Right atrium auricular region (tissue), 2 donors: ENCODE measurements around the gene SCIMP. TPM values are rescaled to one million over a fixed set of nuclear protein-coding genes. Genes with fewer than 3 reads are reported as not detected.

ENCODE experiments used
- DNase-seq: peaks from one replicate; pipeline ENCODE4 v3.0.0-alpha.2; 2019; ENCODE audit warnings: low spot score
- H3K27ac ChIP-seq, 2 donors: fragments of 200-600 bp; sonication (generic); 1 replicate in 1 of 2; 2 replicates in 1 of 2; pipeline ENCODE4 v1.5.1; 2016 to 2019
- H3K27me3 ChIP-seq, 2 donors: fragments of 200-600 bp; sonication (generic); one replicate each; pipeline versions ENCODE4 v1.5.1 to v1.6.0; 2017 to 2019
- H3K36me3 ChIP-seq: fragments of 200-600 bp; sonication (generic); one replicate; pipeline ENCODE4 v1.5.1; 2016
- H3K4me1 ChIP-seq, 2 donors: fragments of 200-600 bp; sonication (generic); one replicate each; pipeline versions ENCODE4 v1.5.1 to v1.6.0; 2017 to 2019
- H3K4me3 ChIP-seq, 2 donors: fragments of 200-600 bp; sonication (generic); 1 replicate in 1 of 2; 2 replicates in 1 of 2; pipeline ENCODE4 v1.5.1; 2017 to 2019; ENCODE audit warnings: mild to moderate bottlenecking in 1 of 2, moderate library complexity in 1 of 2
- H3K9me3 ChIP-seq, 2 donors: fragments of 200-600 bp; sonication (generic); one replicate each; pipeline ENCODE4 v1.5.1; 2019
- total RNA-seq, 2 donors: library from RNA; depleted of rRNA; stranded (reverse); fragments of >200 nt; gene quantifications; one replicate each; pipeline ENCODE4 v1.1.0, GENCODE V29; 2016
- TF ChIP-seq, protein P1 (sequence below), 2 donors: fragments of 200-600 bp; sonication (generic); IDR thresholded peaks; one replicate each; pipeline ENCODE4 v1.5.1; 2019; ENCODE audit warnings: antibody characterized with exemption in 2 of 2

Gene SCIMP
- total RNA-seq, 2 donors from 2014 or later, result 1.1 to 2.8 TPM

DNA sequence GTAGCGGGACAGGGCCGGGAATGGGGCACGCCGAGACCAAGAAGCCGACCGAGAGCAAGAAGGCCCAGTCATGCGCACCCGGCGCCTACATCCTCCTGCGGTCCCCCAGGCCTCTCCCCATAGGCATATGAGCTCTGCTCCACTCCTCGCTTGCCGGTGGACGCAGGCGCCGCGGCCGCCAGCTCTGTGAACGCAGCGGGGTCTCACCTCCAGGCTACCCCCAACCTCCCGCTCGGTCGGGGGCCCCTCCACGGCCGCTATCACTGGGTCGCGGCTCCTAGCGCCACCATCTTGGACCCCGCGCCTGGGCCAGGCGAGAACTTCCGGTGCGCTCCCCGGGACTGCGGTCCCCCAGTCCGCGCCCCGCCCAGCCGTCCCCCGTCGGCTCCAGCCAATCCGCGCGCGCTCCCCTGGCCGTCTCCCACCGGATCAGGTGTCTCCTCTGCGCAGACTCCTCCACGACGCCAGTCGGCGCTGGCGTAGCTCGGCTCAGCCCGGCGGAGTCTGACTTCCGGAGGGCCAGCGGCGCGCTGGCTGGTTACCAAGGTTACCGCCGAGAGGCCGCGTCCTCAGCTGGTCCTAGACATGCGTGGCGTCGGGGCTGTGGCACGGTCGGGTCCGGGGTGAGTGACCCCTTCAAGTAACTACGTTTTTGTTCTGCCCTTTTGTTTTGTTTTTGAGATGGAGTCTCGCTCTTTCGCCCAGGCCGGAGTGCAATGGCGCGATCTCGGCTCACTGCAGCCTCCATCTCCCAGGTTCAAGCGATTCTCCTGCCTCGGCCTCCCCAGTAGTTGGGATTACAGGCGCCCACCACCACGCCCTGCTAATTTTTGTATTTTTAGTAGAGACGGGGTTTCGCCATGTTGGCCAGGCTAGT is 42.9 kb downstream of the SCIMP start, which contains the start of gene ZNF594:
Gene ZNF594, minus strand, starts transcription at position 328 of the 877 bp plus-strand sequence. CDS start 7,612 bp downstream, outside the sequence.
- H3K27ac ChIP-seq, result peak within 1 kb of the TSS; percentile 82 to 88
- H3K9me3 ChIP-seq, result peaks cover 0 to 16% of the 10 kb centered on the region in 2 donors
- no peaks in the 10 kb centered on the region for H3K27me3 ChIP-seq
- H3K36me3 ChIP-seq, result no peaks in the 10 kb centered on the region
- peaks cover 0 to 21% of the 10 kb centered on the region in 2 donors for H3K4me1 ChIP-seq
- TF ChIP-seq, protein P1, sequence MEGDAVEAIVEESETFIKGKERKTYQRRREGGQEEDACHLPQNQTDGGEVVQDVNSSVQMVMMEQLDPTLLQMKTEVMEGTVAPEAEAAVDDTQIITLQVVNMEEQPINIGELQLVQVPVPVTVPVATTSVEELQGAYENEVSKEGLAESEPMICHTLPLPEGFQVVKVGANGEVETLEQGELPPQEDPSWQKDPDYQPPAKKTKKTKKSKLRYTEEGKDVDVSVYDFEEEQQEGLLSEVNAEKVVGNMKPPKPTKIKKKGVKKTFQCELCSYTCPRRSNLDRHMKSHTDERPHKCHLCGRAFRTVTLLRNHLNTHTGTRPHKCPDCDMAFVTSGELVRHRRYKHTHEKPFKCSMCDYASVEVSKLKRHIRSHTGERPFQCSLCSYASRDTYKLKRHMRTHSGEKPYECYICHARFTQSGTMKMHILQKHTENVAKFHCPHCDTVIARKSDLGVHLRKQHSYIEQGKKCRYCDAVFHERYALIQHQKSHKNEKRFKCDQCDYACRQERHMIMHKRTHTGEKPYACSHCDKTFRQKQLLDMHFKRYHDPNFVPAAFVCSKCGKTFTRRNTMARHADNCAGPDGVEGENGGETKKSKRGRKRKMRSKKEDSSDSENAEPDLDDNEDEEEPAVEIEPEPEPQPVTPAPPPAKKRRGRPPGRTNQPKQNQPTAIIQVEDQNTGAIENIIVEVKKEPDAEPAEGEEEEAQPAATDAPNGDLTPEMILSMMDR (IDR thresholded peaks at IDR 0.05), result peak; percentile 47 to 76
- peak; percentile 95 for DNase-seq
- H3K4me3 ChIP-seq, result peak within 1 kb of the TSS; percentile 94 to 95

DNA sequence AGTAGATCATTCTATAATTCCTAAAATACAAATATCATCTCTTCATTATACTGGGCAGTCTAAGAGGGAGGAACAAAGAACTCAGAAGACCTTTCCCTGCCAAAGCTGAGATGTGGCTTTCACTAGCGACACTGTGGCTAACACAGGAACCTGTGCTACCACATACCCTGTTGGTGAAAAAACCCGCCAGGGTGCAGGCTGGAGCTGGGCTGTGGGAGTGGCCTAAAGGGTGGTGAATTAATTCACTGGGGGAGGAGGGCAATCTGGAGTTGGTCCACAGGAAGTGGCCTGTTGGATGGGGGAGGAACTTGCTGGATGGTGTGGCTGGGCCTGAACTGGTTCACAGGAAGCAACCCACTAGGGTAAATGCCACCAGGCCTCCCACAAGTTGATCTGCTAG is 50.4 kb downstream of the SCIMP start:
- Histone ChIP-seq H3K36me3 (peaks cover 19% of the 10 kb centered on the region), H3K4me1 (no peaks in the 10 kb centered on the region)

DNA sequence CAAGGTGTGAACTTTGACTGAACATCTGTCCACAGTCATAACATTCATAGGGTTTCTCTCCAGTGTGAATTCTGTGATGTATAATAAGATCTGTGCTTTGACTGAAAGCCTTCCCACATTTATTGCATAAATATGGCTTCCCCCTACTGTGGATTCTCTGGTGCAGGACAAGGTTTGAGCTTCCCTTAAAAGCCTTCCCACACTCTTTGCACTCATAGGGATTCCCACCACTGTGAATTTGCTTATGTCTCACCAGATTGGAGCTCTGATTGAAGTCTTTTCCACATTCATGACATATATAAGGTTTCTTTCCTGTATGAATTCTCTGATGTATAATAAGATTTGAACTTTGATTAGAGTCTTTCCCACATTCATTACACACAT is 51.3 kb downstream of the SCIMP start:
- no peak overlapping the region for H3K27ac ChIP-seq
- H3K27me3 ChIP-seq, result no peaks in the 10 kb centered on the region
- no peak overlapping the region for H3K4me3 ChIP-seq
- no peak for DNase-seq
- H3K9me3 ChIP-seq, result peaks cover 51 to 97% of the 10 kb centered on the region in 2 donors
- H3K4me1 ChIP-seq, result no peaks in the 10 kb centered on the region
- peaks cover 19% of the 10 kb centered on the region for H3K36me3 ChIP-seq
- TF ChIP-seq, protein P1 (IDR thresholded peaks at IDR 0.05), result no peak

More for the DNA sequence above, 50.4 kb downstream of the SCIMP start:
- no peak for DNase-seq
- Histone ChIP-seq H3K27ac (no peak overlapping the region), H3K9me3 (peaks cover 45 to 89% of the 10 kb centered on the region in 2 donors), H3K27me3 (no peaks in the 10 kb centered on the region), H3K4me3 (no peak overlapping the region)
- TF ChIP-seq, protein P1 (IDR thresholded peaks at IDR 0.05), result no peak

DNA sequence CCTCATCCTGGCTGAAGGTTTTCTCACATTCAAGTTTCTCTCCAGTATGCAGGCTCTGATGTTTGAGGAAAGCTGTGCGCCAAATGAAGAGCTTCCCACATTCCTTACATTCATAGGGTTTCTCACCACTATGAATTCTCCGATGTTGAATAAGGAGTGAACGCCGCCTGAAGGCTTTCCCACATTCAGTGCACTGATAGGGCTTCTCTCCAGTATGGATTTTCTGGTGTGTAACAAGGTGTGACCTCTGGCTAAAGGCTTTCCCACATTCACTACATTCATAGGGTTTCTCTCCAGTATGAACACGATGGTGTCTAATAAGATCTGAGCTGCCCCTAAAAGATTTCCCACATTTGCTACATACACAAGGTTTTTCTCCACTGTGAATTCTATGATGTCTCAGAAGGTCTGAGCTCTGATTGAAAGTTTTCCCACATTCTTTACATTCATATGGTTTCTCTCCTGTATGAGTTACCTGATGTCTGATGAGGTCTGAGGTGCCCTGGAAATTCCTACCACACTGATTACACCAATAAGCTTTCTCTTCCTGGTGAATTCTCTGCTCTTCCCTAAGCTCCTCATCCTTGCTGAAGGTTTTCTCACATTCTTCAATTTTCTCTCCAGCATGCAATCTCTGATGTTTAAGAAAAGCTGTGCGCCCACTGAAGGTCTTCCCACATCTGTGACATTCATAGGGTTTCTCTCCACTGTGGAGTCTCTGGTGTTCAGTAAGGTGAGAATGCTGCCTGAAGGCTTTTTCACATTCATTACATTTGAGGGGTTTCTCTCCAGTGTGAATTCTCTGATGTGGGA is 51.9 kb downstream of the SCIMP start:
- TF ChIP-seq, protein P1 (IDR thresholded peaks at IDR 0.05), result no peak
- peaks cover 19% of the 10 kb centered on the region for H3K36me3 ChIP-seq
- no peak for DNase-seq
- H3K4me1 ChIP-seq, result no peaks in the 10 kb centered on the region
- peaks cover 51 to 98% of the 10 kb centered on the region in 2 donors for H3K9me3 ChIP-seq
- no peaks in the 10 kb centered on the region for H3K27me3 ChIP-seq
- no peak overlapping the region for H3K27ac ChIP-seq
- H3K4me3 ChIP-seq, result no peak overlapping the region

DNA sequence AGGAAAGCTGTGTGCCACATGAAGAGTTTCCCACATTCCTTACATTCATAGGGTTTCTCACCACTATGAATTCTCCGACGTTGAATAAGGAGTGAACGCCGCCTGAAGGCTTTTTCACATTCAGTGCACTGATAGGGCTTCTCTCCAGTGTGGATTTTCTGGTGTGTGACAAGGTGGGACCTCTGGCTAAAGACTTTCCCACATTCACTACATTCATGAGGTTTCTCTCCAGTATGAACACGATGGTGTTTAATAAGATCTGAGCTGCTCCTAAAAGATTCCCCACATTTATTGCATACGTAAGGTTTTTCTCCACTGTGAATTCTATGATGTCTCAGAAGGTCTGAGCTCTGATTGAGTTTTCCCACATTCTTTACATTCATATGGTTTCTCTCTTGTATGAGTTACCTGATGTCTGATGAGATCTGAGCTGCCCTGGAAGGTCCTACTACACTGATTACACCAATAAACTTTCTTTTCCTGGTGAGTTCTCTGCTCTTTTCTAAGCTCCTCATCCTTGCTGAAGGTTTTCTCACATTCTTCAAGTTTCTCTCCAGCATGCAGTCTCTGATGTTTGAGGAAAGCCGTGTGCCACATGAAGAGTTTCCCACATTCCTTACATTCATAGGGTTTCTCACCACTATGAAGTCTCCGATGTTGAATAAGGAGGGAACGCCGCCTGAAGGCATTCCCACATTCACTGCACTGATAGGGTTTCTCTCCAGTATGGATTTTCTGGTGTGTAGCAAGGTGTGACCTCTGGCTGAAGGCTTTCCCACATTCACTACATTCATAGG is 53.0 kb downstream of the SCIMP start:
- no peaks in the 10 kb centered on the region for H3K4me1 ChIP-seq
- H3K27ac ChIP-seq, result no peak overlapping the region
- no peak for DNase-seq
- no peak overlapping the region for H3K4me3 ChIP-seq
- H3K27me3 ChIP-seq, result no peaks in the 10 kb centered on the region
- H3K36me3 ChIP-seq, result peaks cover 23% of the 10 kb centered on the region
- H3K9me3 ChIP-seq, result peaks cover 55 to 98% of the 10 kb centered on the region in 2 donors
- TF ChIP-seq, protein P1 (IDR thresholded peaks at IDR 0.05), result no peak
